ENCODE data around the gene GTF3C1. TPM values are rescaled to one million over a fixed set of nuclear protein-coding genes. Genes with fewer than 3 reads are reported as not detected.
"Not testable (repeated sequence)": the region's sequence is repeated elsewhere in the genome, so short reads cannot be mapped to it uniquely, and the experiment has no call there.

Gene GTF3C1
- polyA plus RNA-seq, 3 donors = 78.2 to 95.5 (median 92.4) TPM

DNA sequence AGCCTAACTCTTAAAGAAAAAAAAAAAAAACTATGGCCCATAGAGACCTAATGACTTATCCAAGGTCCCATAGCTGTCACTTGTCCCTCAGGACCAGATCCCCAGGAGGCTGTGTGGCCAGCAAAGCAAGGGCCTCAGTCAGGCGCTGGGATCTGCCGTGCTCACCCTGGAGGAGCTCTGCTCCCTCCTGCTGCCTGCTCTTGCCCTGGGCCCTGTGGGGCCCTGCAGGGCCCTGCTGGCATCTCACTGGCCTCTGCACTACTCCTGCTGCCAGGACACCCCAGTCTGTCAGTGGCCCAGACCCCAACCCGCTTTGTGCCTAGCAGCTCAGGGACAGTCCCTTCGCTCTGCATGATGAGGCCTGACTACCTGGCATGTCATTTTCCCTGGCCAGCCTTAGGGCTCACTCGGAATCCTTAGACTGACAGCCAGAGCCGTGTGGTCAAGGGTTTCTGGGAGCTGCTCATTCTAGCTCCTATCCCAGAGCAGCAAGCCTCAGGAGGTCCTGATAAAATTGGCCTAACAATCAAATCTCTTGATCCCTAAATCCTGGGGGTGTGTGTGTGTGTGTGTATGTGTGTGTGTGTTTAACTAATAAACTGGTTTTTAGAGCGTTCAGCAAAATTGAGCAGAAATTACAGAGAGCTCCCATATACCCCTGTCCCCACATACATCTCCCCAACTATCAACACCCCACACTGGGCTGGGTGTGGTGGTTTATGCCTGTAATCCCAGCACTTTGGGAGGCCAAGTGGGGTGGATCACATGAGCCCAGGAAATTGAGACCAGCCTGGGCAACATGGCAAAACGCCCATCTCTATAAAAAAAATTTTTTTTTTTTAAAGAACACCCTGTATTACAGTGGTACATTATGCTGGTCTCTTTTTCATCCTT, 22.0 kb upstream of the GTF3C1 start:
- DNase-seq (ENCODE audit: extremely low read depth in 1 of 11, low read depth in 9 of 11, low spot score in 4 of 11) = no peak

DNA sequence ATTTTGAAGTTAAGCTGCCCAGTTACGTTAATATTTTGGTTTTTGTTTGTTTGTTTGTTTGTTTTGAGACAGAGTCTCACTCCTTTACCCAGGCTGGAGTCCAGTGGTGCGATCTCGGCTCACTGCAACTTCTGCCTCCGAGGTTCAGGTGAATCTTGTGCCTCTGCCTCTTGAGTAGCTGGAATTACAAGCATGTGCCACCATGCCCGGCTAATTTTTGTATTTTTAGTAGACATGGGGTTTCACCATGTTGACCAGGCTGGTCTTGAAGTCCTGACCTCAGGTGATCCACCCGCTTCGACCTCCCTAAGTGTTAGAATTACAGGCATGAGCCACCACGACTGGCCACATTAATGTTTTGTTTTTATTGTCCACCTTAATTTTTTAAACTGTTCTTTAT, 21.3 kb upstream of the GTF3C1 start:
- not testable (repeated sequence) for DNase-seq (ENCODE audit: extremely low read depth in 1 of 11, low read depth in 9 of 11, low spot score in 4 of 11)

DNA sequence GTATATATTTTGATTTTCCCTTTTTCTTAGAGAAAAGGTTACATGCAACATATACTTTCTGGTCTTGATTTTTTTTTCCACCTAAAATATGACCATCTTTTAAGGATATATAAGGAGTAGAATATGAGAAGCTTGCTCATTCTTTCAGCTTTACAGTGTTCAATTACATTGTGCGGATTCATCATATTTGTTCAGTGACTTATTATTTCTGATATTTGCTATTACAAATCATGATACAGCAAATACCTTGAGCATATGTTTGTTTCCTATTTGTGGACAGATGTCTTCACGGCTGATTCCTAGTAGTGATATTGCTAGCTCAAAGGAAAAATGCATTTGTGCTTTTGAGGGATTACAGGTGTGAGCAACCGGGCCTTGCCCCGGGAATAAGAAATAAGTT, 18.4 kb upstream of the GTF3C1 start:
- no peak for DNase-seq (ENCODE audit: extremely low read depth in 1 of 11, low read depth in 9 of 11, low spot score in 4 of 11)

DNA sequence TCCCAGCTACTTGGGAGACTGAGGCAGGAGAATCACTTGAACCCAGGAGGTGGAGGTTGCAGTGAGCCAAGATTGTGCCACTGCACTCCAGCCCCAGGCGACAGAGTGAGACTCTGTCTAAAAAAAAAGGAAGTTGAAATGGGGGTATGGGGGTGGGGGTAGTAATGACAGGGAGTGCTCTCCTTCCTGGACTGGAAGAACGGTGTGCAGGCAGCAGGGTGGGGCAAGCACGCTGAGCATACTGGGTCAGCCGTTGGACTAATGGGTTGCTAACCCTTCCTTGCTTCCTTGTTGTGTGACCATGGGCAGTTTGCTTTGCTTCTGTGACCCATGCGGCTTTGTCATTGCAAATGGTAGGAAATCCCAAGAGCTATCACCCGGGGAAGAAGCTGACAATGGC, 16.7 kb upstream of the GTF3C1 start:
- DNase-seq (ENCODE audit: extremely low read depth in 1 of 11, low read depth in 9 of 11, low spot score in 4 of 11) = no peak

DNA sequence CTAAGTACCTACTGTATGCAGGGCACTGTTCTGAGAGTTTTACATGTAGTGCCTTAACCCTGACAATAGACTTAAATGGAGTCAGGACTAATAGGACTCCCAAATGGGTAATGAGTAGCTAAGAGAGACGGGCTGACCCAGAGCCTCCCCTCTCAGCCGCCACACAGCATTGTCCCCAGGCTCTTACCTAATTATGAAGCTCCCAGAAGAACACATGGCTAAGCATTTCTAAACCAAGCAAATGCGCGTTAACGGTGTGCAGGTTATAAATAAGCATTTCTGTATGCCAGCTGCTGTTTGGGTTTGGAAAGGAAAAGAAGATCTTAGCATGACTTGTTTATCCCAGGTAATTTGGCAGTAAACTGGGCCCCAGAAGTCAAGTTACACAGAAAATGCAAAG, 14.5 kb upstream of the GTF3C1 start:
- DNase-seq (ENCODE audit: extremely low read depth in 1 of 11, low read depth in 9 of 11, low spot score in 4 of 11) = no peak

DNA sequence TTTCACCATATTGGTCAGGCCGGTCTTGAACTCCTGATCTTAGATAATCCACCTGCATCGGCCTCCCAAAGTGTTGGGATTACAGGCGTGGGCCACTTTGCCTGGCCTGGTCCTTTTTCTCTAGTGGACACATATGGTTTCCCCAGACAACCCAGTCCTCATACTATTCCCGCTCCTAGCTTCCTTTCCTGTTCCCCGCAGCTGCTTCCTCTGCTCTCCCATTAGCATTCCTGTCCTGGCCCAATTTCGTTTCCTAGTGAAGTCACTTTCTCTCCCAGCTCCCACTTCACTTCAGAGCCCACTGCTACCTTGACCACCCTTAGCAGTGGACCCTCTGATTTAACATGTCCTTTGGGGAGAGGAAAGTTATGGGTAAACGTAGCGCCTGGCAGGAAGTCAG, 11.5 kb upstream of the GTF3C1 start:
- no peak for DNase-seq (ENCODE audit: extremely low read depth in 1 of 11, low read depth in 9 of 11, low spot score in 4 of 11)

DNA sequence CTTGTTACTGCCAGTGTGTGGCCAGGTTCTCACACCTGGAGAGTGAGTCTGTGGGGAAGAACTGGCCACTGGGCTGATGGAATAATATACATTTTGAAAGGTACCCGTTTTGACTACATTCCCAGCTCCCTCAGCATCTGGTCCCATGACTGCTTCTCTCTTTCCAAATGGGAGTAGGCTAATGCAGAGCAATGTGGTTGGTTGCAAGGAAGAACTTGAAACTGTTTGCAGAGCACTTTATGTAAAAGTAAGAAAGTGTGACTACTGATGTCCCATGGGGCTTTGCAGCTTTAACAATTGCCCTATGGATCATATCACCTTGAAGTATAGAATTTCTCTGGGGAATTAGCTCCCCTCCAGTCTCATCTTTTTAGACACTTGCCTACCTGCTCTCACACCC, 9.2 kb upstream of the GTF3C1 start:
- DNase-seq (ENCODE audit: extremely low read depth in 1 of 11, low read depth in 9 of 11, low spot score in 4 of 11) = no peak

DNA sequence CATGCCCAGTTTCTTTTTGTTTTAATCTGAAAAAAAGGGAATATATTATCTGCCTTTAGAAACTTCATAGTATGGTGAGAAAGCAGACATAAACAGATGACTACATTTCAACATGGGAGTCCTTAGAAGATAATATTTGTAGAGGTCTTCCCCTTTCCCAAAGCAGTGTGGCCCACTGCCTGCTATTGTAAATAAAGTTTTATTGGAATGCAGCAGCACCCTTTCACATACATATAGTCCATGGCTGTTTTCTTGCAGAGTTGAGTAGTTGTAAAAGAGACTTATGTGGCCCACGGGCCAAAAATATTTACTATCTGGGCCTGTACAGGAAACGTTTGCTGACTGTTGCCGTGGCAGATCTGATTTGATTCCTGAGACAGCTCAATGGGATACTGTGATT, 8.7 kb upstream of the GTF3C1 start:
- no peak for DNase-seq (ENCODE audit: extremely low read depth in 1 of 11, low read depth in 9 of 11, low spot score in 4 of 11)

DNA sequence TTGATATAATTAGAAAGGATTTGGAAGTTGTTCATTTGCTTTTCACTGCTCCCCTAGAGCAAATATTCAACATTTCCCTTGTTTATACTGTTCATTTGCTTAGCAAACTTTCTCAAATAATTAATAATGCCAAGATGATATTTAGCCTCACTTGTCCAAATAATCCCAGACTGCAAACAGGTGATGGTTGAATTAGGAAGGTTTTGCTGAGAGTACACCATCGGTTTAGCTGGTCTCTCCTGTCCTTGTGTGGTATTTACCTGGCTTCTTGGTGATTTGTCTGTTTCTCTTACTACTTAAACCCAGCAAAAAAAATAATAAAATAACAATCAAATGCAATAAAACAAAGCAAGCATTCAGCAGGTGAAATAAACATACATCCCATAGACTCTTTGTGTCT, 6.8 kb upstream of the GTF3C1 start:
- no peak for DNase-seq (ENCODE audit: extremely low read depth in 1 of 11, low read depth in 9 of 11, low spot score in 4 of 11)

DNA sequence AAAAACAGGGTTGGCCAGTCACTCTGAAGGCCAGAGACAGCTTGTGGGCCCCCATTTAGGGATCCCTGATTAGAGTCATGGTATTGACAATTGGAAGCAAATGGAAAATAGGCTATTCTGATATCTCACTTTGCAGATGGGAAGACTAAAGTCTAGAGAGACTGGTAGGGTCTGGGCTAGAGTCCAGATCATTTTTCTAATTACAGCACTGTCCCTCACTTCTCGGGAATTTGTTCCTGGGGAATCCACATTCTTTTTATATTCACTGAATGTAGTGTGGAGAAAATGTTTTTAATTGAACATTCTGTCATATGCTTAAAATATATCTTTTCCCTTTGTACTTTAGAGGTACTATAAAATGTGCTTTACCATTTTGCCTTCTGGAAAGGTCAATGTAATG, 1.3 kb upstream of the GTF3C1 start:
- no peak for DNase-seq (ENCODE audit: extremely low read depth in 1 of 11, low read depth in 9 of 11, low spot score in 4 of 11)

DNA sequence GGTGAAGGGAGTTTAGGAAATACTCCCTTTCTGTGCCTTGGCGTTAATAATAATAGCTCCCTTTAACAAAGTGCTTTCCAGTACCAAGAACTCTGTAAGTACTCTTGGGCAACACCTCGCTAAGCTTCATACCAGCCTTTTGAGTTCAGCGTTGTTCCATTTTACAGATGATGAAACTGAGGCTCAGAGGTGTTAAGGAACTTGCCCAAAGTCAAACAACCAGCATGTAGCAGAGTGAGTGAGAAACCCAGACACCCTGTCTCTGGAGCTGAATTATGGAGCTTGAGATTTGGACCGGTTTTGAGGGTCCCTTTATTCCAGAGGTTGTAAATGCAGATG, 838 bp upstream of the GTF3C1 start:
- DNase-seq (ENCODE audit: extremely low read depth in 1 of 11, low read depth in 9 of 11, low spot score in 4 of 11) = no peak

DNA sequence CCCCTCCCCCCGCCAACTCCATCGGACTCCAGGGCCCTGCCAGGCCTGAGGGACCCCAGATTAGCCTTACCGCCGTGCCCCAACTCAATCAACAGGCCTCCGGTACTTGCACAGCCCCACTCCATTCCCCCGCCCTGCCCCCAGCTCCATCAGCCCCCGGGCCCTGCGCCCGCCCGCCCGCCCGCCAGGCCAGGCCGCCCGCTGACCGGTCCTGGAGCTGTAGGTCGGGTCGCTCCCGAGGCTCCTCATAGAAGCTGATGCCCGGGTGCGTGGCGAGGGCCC, 308 bp downstream of the GTF3C1 start:
- no peak for DNase-seq (ENCODE audit: extremely low read depth in 1 of 11, low read depth in 9 of 11, low spot score in 4 of 11)

DNA sequence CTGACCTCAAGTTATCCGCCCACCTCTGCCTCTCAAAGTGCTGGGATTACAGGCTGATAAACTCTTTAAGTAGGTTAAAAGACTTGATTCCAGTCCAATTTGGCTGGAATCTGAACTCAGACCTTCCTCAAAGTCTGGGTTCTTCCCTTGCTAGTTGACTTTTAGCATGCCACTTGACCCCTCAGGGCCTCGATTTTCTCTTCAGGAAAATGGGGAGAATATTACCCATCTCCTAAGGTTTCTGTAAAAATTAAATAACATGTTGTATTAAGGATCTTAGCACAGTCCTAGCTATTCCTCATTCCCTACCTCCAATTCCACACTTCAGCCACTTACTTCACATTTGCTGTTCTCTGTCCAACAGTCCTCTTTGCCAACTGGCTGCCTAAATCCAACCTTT, 1.9 kb downstream of the GTF3C1 start:
- no peak for DNase-seq (ENCODE audit: extremely low read depth in 1 of 11, low read depth in 9 of 11, low spot score in 4 of 11)

DNA sequence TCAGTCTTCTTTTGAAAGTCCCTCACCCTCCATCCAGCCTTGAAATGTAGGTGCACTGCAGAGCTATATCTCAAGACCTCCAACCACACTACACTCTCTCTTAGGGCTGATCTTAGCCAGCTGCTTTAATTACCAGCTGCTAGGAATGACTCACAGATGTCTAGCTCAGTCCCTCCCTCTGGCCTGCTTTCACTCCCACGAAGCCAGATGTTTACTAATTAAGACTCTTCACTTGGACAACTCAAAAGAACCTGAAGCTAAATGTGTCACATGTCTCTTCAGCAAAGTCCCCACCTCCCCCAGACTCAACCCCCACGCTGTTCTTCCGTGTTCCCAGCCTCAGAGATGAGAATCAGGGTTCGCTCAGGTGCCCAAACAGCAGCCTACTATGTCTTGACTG, 2.6 kb downstream of the GTF3C1 start:
- peak in 4 of 11 donors; percentile 20 to 63 (median 43) for DNase-seq (ENCODE audit: extremely low read depth in 1 of 11, low read depth in 9 of 11, low spot score in 4 of 11)

DNA sequence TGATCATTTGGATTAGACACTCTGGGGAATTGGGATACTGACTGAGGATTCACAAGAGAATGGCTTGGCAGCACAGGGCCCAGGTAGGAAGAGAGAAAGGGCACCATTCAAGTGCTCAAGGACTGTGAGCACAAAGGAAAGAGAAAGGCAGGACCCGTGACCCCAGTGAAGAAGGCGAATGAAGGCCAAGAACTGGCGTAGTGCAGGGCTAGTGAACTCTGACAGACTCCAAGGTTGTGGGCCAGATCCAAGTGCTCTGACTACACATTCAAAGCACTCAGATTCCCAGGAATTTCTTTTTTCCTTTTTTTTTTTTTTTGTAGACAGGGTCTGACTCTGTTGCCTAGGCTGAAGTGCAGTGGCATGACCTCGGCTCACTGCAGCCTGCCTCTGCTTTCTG, 5.0 kb downstream of the GTF3C1 start:
- no peak for DNase-seq (ENCODE audit: extremely low read depth in 1 of 11, low read depth in 9 of 11, low spot score in 4 of 11)

DNA sequence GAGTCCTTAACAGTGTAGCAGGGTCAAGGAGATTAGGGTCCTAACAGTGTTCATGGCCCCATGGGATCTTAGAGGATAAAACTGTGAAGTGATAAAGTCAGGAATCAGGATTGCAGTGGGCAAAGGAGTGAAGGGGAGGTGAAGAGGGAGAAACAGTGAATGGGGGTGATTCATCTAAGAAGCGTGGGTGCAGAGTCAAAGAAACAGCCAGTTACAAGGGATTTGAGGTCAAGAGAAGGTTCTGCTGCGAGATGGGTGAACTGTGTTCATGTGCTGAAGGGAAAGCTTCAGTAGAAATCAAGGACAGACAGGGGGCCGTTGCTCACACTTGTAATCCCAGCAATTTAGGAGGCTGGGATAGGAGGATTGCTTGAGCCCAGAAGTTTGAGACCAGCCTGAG, 5.9 kb downstream of the GTF3C1 start:
- no peak for DNase-seq (ENCODE audit: extremely low read depth in 1 of 11, low read depth in 9 of 11, low spot score in 4 of 11)

DNA sequence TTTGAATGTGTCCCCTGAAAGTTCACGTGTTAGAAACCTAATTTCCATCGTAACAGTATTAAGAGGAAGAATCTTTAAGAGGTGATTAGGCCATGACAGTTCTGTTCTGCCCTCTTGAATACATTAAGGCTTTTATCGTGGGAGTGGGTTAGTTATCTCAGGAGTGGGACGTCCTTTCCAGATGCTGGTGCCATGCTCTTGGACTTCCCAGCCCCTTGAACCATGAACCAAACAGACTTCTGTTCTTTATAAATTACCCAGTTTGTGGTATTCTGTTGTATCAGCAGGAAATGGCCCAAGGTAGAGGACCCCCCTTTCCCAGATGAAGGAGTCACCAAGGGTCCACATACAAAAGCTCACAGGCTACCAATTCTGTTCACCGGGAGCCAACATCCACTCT, 10.1 kb downstream of the GTF3C1 start:
- no peak for DNase-seq (ENCODE audit: extremely low read depth in 1 of 11, low read depth in 9 of 11, low spot score in 4 of 11)

DNA sequence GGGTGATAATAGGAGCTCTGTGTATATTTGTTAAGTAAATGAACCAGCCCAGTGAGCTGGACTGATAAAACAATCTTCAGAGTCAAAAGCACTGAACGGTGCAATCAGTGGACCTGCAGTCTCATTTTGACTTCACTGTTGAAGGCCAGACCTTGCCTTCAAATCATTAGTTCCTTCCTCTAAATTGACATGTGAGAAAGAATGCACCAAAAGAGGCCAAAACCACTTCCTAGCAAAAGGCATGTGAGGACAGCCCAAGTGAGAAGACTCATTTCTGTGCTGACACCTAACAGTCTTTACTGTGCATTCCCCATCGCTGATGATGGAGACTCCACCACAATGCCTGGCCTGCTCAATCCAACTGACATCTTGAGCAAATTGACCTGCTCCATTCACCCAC, 10.6 kb downstream of the GTF3C1 start:
- DNase-seq (ENCODE audit: extremely low read depth in 1 of 11, low read depth in 9 of 11, low spot score in 4 of 11) = no peak

DNA sequence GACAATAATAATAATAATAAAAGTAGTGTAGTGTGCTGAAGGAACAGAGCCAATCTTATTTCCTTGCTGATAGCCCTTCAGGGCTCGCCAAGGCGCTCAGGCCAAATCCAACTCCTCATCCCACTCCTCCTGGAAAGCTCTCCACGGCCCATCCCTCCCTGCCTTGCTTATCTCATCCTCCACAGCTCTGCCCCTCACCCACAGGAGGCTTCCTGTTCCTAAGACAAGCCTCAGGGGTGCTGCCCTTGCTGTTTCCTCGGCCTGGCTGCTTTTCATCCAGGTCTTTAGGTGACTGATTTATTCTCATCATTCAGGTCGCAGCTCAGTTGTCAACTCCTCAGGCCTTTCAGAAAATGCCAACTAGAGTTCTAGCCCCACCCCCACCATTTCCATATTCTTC, 11.2 kb downstream of the GTF3C1 start:
- no peak for DNase-seq (ENCODE audit: extremely low read depth in 1 of 11, low read depth in 9 of 11, low spot score in 4 of 11)

DNA sequence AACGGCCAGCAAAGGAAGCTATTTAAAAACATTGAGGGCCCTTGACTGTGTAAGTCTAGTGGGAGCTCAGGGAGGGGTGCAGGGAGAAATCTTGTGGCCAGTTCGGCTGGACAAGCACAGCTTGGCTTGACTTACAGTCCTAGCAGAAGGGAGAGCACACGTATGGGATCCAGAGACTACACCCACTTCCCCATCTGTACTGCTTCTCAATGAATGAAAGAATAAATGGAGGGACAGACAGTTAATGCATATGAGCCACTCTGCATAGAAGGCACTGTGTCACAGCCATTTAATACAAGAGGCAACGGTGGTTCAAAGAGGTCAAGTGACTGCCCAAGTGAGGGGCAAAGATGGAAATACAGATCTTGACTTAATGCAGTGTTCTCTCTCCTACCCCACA, 15.5 kb downstream of the GTF3C1 start:
- DNase-seq (ENCODE audit: extremely low read depth in 1 of 11, low read depth in 9 of 11, low spot score in 4 of 11) = no peak
